Measurements from ENCODE around the gene TNIK.

The TNIK gene

DNA sequence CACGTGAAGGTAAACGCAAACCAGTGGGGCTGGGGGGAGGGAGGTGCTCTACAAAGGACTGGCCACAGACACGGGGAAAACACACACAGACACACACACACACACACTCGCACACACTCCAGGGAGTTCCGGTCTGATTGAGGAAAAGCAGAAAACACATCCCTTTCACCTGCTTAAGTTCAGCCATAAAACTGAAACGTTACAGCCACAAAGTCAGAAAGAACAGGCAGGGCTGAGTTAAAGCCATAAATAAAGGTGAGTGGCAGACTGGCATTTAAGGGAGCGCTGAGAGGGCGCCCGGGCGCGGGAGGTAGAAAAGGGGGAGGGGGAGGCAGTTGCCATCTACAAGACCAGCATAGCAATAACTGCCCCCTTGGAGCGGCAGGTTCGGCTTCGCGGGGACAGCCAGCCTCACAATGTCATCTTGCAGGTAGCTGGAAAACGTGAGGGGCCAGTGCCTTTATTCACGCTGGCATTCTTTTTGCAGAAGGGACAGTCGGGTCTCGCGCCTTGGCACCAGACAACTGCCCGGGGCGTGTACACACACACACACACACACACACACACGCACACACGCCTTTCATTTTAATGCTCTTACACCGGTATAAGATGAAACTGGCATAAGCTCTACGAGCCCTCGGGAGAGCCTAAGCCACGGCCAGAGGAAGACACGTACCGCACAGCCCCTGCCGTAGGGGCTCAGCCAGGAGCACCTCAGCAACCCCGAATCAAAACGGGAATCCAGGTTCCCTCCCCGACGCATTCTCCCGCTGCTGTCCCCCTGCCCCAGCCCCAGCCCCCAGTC, 866 bp downstream of the TNIK start:
- Histone ChIP-seq H3K36me3 (ENCODE audit: control insufficient read depth, insufficient read depth, low read length) (no peaks in the 10 kb centered on the region), H3K27ac (ENCODE audit: insufficient read depth, low read length, poor library complexity, severe bottlenecking) (peak overlapping the region; percentile 76), H3K9me3 (ENCODE audit: control insufficient read depth, low read length) (no peaks in the 10 kb centered on the region), H3K27me3 (replicated peaks; ENCODE audit: control insufficient read depth, insufficient read depth, low read length, poor library complexity, severe bottlenecking) (no peaks in the 10 kb centered on the region), H3K4me3 (ENCODE audit: insufficient read depth, low read depth, low read length, poor library complexity, severe bottlenecking) (peak overlapping the region; percentile 84), H3K4me1 (ENCODE audit: control insufficient read depth, insufficient read depth, low read length, poor library complexity, severe bottlenecking) (peaks cover 26% of the 10 kb centered on the region)
- DNase-seq, result peak; percentile 53 to 56 (median 55)

DNA sequence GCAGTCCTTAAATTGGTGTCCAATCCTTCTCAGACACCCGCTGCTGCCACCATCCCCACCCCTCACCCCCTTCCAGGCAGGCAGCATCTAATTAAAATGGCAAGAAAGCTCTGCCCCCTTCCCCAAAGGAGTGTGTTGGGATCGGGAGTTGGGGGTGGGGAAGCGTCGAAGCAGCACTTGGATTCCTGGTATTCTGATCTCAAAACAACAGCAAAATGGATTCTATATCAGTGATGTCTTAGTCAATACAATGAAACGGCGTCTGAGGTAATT, 1.4 kb downstream of the TNIK start:
- H3K27me3 ChIP-seq (replicated peaks; ENCODE audit: control insufficient read depth, insufficient read depth, low read length, poor library complexity, severe bottlenecking), result no peaks in the 10 kb centered on the region
- H3K36me3 ChIP-seq (ENCODE audit: control insufficient read depth, insufficient read depth, low read length), result no peaks in the 10 kb centered on the region
- peak overlapping the region; percentile 76 for H3K27ac ChIP-seq (ENCODE audit: insufficient read depth, low read length, poor library complexity, severe bottlenecking)
- peak overlapping the region; percentile 84 for H3K4me3 ChIP-seq (ENCODE audit: insufficient read depth, low read depth, low read length, poor library complexity, severe bottlenecking)
- DNase-seq, result no peak
- H3K4me1 ChIP-seq (ENCODE audit: control insufficient read depth, insufficient read depth, low read length, poor library complexity, severe bottlenecking), result peaks cover 30% of the 10 kb centered on the region
- no peaks in the 10 kb centered on the region for H3K9me3 ChIP-seq (ENCODE audit: control insufficient read depth, low read length)

DNA sequence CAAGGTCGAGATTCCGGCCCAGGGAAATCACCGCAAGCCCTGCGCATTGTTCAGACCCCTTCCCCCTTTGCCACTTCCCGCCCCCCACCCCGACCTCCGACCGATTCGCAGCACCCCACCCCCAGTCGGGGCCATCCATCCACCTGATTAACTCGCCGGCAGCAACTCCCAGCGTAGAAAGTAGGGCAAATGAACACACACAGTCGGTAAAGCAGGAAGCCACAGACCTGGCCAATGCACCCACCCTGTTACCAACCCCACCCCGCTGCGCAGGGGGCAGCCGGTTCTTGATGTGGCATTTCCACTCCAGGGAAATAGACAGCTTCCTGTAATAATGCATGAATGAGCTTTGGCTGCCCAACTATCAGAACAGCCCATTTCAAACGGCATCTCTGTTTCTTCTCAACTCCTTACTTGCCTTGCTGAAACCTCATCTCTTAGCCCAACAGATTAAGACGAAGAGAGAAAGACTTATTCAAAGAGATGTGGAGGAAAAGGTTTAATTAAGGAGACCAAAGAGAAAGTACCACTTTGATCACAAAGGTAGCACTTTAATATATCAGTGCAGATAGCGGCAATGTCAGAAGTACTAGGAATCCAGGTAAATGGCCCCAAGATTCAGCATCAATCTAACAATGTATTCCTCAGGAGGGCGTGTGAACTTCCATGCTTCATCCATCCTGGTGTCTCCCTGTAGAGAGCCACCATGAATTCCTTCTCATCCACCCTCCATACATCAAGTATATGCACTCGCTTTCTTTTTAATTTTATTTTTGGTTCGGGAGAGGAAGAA, 1.9 kb downstream of the TNIK start:
- Histone ChIP-seq H3K4me1 (ENCODE audit: control insufficient read depth, insufficient read depth, low read length, poor library complexity, severe bottlenecking) (peaks cover 35% of the 10 kb centered on the region), H3K27ac (ENCODE audit: insufficient read depth, low read length, poor library complexity, severe bottlenecking) (peak overlapping the region; percentile 76), H3K36me3 (ENCODE audit: control insufficient read depth, insufficient read depth, low read length) (no peaks in the 10 kb centered on the region), H3K27me3 (replicated peaks; ENCODE audit: control insufficient read depth, insufficient read depth, low read length, poor library complexity, severe bottlenecking) (no peaks in the 10 kb centered on the region), H3K9me3 (ENCODE audit: control insufficient read depth, low read length) (no peaks in the 10 kb centered on the region), H3K4me3 (ENCODE audit: insufficient read depth, low read depth, low read length, poor library complexity, severe bottlenecking) (peak overlapping the region; percentile 84)
- DNase-seq, result peak; percentile 59 to 65 (median 59)

DNA sequence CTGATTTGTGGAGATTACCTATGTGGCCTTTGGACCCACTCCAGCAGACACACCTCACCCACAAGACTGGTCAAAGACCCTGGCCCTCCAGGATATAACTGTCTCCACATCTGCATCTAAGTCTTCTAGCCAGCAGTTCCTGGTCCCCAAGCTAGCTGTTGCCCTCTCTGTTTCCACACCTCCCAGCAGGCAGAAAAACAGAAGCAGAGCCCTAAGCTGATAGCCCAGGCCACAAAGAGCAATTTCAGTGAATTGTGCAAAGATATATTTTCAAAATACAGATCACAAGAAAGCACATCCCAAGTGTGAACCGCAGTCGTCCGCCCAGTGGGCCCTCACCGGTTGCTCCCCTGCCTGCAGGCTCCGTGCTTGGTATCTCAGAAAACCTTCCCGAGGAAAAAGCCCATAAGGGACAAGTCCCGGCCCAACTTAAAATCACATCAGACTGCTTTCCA, 2.6 kb downstream of the TNIK start:
- DNase-seq, result no peak
- H3K4me3 ChIP-seq (ENCODE audit: insufficient read depth, low read depth, low read length, poor library complexity, severe bottlenecking), result peak overlapping the region; percentile 84
- peak overlapping the region; percentile 76 for H3K27ac ChIP-seq (ENCODE audit: insufficient read depth, low read length, poor library complexity, severe bottlenecking)
- no peaks in the 10 kb centered on the region for H3K36me3 ChIP-seq (ENCODE audit: control insufficient read depth, insufficient read depth, low read length)
- H3K4me1 ChIP-seq (ENCODE audit: control insufficient read depth, insufficient read depth, low read length, poor library complexity, severe bottlenecking), result peaks cover 34% of the 10 kb centered on the region
- no peaks in the 10 kb centered on the region for H3K9me3 ChIP-seq (ENCODE audit: control insufficient read depth, low read length)
- H3K27me3 ChIP-seq (replicated peaks; ENCODE audit: control insufficient read depth, insufficient read depth, low read length, poor library complexity, severe bottlenecking), result no peaks in the 10 kb centered on the region

DNA sequence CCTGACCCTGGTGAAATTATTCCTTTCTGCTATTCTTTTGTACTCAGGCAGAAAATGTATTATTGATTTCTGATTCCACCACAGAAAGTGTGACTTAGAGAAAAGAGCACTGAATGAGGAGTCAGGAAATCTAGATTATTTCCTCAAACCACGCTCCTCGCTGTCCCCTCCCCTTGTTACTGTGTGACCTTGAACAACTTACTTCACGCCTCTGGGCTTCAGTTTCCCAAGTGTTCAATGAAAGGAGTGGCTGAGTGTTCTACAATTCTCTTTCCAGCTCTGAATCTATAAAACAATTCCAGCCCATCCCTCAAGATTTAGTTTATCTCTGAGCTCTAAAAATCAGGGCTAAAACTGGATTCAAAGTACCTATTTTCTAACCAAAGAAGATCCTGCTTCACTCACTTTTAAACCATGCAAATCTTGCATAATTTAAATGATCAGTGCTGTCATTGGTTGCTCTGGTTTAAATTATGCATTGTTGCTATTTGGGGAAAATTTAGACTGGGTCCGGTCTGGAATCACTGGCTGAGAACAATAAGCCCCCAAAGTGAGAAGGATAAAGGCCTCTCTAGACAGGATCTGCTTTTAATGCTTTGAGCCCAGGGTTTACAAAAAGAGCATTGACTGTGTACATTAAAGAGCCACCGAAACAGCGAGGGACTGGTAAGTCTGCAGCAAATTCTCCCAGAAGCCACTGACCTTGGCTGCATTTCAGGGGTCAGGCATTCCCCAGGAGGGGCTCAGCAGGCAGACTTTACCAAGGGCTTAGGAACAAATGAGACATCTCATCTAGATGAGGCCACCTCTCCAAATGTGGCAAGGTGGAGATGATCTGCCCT, 3.2 kb downstream of the TNIK start:
- peaks cover 27% of the 10 kb centered on the region for H3K4me1 ChIP-seq (ENCODE audit: control insufficient read depth, insufficient read depth, low read length, poor library complexity, severe bottlenecking)
- H3K27ac ChIP-seq (ENCODE audit: insufficient read depth, low read length, poor library complexity, severe bottlenecking), result peak overlapping the region; percentile 76
- no peak for DNase-seq
- peak overlapping the region; percentile 84 for H3K4me3 ChIP-seq (ENCODE audit: insufficient read depth, low read depth, low read length, poor library complexity, severe bottlenecking)
- H3K9me3 ChIP-seq (ENCODE audit: control insufficient read depth, low read length), result no peaks in the 10 kb centered on the region
- H3K27me3 ChIP-seq (replicated peaks; ENCODE audit: control insufficient read depth, insufficient read depth, low read length, poor library complexity, severe bottlenecking), result no peaks in the 10 kb centered on the region
- H3K36me3 ChIP-seq (ENCODE audit: control insufficient read depth, insufficient read depth, low read length), result no peaks in the 10 kb centered on the region

DNA sequence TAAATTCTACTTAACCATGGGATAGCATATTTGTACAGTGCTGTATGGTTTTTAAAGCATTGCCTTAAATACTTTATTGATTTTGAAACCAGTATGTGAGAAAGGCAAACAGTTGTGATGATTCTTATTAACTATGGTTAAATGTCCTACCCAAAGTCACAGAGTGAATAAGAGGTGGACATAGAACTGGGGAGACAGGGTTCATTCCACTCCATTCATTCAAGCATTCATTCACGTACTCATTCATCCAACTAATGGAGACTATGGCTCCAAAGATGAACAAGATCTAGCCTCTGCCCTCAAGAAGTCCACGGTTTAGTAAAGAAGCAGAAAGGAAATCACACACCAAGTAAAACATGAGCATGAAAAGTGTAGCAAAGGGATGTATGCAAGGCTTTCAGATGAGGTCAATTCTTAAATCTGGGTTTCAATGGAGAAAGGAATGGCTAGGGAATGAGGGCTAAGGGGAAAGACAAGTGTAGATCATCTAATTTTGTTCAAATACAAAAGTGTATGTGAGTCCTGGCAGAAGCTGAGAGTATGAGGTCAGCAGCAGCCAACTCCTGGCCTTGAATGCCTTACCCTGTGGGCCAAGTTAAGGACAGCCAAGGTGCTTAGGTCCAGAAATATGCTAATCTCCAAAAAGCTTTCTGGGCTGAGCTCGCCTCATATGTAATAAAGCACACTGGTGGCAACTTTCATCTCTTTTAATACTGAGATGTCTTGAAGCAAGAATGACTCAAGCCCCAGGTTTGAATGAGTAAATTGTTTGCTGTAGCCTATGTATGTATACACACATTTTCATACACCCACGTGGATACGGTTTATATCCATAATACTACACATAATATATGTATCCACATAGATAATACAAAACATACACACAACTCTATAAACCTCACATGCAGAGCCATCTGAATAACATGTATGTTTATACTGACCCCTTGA, 4.3 kb downstream of the TNIK start:
- Histone ChIP-seq H3K4me3 (ENCODE audit: insufficient read depth, low read depth, low read length, poor library complexity, severe bottlenecking) (no peak overlapping the region), H3K27me3 (replicated peaks; ENCODE audit: control insufficient read depth, insufficient read depth, low read length, poor library complexity, severe bottlenecking) (no peaks in the 10 kb centered on the region), H3K27ac (ENCODE audit: insufficient read depth, low read length, poor library complexity, severe bottlenecking) (no peak overlapping the region), H3K36me3 (ENCODE audit: control insufficient read depth, insufficient read depth, low read length) (no peaks in the 10 kb centered on the region), H3K9me3 (ENCODE audit: control insufficient read depth, low read length) (no peaks in the 10 kb centered on the region), H3K4me1 (ENCODE audit: control insufficient read depth, insufficient read depth, low read length, poor library complexity, severe bottlenecking) (peaks cover 27% of the 10 kb centered on the region)
- no peak for DNase-seq

DNA sequence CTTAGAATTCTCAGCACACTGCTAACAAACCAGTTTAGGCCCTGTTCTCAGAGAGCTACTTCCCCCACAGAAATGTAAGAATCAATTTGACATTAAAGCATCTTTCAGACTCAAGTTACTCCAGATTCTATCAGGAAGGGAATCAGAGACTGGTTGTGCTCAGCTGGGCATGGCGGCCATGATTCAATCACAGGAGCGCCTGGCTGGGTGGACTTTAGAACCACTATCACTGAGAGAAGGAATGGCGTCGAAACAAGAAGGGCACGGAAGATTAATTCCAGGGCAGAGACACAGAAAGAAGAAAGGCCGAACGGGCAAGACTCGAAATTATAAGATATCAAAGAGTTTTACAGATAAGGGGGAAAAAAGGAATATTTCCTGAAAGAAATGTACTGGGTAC, 6.2 kb downstream of the TNIK start:
- Histone ChIP-seq H3K9me3 (ENCODE audit: control insufficient read depth, low read length) (no peaks in the 10 kb centered on the region), H3K36me3 (ENCODE audit: control insufficient read depth, insufficient read depth, low read length) (no peaks in the 10 kb centered on the region), H3K27me3 (replicated peaks; ENCODE audit: control insufficient read depth, insufficient read depth, low read length, poor library complexity, severe bottlenecking) (no peaks in the 10 kb centered on the region), H3K27ac (ENCODE audit: insufficient read depth, low read length, poor library complexity, severe bottlenecking) (no peak overlapping the region), H3K4me1 (ENCODE audit: control insufficient read depth, insufficient read depth, low read length, poor library complexity, severe bottlenecking) (peaks cover 27% of the 10 kb centered on the region), H3K4me3 (ENCODE audit: insufficient read depth, low read depth, low read length, poor library complexity, severe bottlenecking) (no peak overlapping the region)
- DNase-seq, result no peak

DNA sequence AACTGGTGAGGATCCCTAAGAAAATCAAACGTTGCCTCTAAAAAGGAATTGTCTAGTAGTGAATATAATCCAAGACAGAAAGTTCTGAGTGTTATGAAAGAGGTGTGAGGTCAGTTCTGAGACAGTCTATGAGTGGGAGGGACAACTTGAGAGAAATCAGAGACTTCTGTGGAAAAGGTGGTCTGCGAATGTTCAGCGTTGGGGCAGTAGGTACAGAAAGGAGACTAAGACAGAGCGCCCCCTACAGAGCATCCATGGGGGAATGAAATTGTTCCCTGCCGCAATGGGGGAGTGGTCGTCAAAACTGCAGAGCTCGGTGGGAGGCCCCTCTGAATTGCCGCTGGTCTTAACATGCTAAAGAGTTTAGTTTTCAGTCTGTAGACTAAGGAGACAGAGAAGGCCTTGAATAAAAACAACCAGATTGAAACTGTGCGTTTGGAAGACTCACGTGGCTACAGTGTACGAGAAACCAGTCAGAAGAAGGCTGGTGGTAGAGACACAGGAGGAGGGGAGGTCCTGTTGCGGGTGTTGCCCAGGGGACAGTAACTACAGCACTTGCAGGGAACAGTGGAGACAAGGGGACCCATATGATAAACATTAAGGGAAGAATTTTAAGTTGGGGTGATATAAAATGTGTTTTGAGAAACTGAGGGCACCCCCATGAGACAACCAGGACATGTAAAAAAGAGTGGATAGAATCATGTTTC, 6.9 kb downstream of the TNIK start:
- Histone ChIP-seq H3K27ac (ENCODE audit: insufficient read depth, low read length, poor library complexity, severe bottlenecking) (no peak overlapping the region), H3K4me1 (ENCODE audit: control insufficient read depth, insufficient read depth, low read length, poor library complexity, severe bottlenecking) (peaks cover 29% of the 10 kb centered on the region), H3K27me3 (replicated peaks; ENCODE audit: control insufficient read depth, insufficient read depth, low read length, poor library complexity, severe bottlenecking) (no peaks in the 10 kb centered on the region), H3K9me3 (ENCODE audit: control insufficient read depth, low read length) (no peaks in the 10 kb centered on the region), H3K36me3 (ENCODE audit: control insufficient read depth, insufficient read depth, low read length) (no peaks in the 10 kb centered on the region), H3K4me3 (ENCODE audit: insufficient read depth, low read depth, low read length, poor library complexity, severe bottlenecking) (no peak overlapping the region)
- no peak for DNase-seq

DNA sequence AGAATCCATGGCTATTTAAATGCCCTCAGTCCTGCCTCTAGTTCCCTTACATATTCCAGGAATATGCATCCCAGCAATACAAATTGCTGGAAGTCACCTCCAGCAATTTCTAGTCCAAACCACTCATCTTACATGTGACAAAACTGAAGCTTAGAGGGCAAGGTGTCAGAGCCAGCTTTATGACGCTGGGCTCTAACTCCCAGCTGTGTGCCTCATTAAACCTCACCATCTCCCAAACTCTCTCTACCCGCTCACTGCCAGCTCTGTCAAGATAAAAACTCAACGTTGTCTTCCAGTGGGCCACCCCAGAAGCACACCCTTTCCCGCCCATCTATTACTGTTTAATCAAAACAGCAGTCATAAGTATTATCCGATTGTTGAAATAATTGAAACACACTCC, 7.9 kb downstream of the TNIK start:
- no peak overlapping the region for H3K27ac ChIP-seq (ENCODE audit: insufficient read depth, low read length, poor library complexity, severe bottlenecking)
- H3K9me3 ChIP-seq (ENCODE audit: control insufficient read depth, low read length), result no peaks in the 10 kb centered on the region
- no peaks in the 10 kb centered on the region for H3K27me3 ChIP-seq (replicated peaks; ENCODE audit: control insufficient read depth, insufficient read depth, low read length, poor library complexity, severe bottlenecking)
- H3K36me3 ChIP-seq (ENCODE audit: control insufficient read depth, insufficient read depth, low read length), result no peaks in the 10 kb centered on the region
- H3K4me3 ChIP-seq (ENCODE audit: insufficient read depth, low read depth, low read length, poor library complexity, severe bottlenecking), result no peak overlapping the region
- DNase-seq, result no peak
- H3K4me1 ChIP-seq (ENCODE audit: control insufficient read depth, insufficient read depth, low read length, poor library complexity, severe bottlenecking), result peaks cover 28% of the 10 kb centered on the region

All from effector memory CD4-positive, alpha-beta T cell (primary cell).